ENCODE results near the gene ITGAV.

Gene ITGAV

DNA sequence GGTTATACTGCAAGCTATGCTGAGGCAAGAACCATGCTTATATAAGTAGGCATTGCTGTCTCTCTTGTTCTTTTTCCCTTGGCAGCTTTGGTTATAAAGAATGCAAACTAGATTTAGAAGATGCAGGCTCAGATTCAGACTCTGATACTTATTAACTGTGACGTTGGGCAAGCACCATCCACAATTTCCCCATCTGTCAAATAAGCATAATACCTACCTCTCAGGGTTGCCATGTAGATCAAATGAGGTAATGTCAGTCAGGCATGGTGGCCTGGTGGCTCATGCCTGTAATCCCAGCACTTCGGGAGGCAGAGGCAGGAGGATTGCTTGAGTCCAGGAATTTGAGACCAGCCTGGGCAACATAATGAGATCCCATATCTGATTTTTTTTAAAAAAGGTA is 21.7 kb downstream of the ITGAV start:
- in situ Hi-C loops (cut with HindIII; ENCODE audit: low sequenced_read_pairs), result no loop called here

- in situ Hi-C loops (cut with HindIII; ENCODE audit: low sequenced_read_pairs), result no loop called here
These were observed 22.2 kb downstream of the ITGAV start for GRCh38 chr2:186612026-186612425.

- in situ Hi-C loops (cut with HindIII; ENCODE audit: low sequenced_read_pairs), result no loop called here
These were observed 22.9 kb downstream of the ITGAV start for GRCh38 chr2:186612555-186613440.

DNA sequence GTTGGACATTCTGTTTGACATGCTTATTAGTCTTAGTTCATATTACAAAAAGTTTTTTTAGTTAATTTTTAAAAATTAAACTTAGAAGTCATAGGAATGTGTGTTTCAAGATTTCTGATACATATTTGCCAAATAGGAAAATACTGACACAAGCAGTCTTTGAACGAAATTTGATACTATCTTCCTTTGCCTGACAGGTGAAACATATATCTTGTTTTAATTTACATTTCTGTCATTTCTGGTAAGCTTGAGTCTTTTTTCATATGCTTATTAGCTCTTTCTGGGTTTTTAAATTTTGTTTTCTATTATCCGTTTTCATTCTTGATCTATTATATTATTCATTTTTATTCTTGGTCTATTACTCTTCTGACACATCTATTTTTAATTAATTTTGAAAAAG is 24.5 kb downstream of the ITGAV start:
- in situ Hi-C loops (cut with HindIII; ENCODE audit: low sequenced_read_pairs), result no loop called here

GRCh38 chr2:186617148-186617547 is 27.3 kb downstream of the ITGAV start:
- in situ Hi-C loops (cut with HindIII; ENCODE audit: low sequenced_read_pairs), result no loop called here

DNA sequence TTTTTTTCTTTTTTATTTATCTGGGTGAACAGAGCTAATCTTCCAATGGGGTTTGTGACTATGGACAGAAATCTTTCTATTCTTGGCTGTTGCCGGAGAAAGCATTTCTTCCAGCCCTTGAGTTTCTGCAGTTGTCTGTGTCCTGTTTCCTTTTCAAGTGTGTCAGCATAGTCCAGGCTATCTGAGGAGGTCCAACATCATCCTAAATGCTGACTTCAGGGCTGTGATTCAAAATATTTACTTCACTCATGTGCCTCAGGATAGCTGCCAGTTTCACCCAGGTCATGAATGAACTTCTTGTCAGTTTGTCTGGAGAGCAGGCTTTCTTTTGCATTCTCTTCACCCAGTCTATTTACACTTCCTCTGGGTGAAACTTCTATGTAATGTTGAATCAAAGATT is 27.9 kb downstream of the ITGAV start:
- in situ Hi-C loops (cut with HindIII; ENCODE audit: low sequenced_read_pairs), result no loop called here

DNA sequence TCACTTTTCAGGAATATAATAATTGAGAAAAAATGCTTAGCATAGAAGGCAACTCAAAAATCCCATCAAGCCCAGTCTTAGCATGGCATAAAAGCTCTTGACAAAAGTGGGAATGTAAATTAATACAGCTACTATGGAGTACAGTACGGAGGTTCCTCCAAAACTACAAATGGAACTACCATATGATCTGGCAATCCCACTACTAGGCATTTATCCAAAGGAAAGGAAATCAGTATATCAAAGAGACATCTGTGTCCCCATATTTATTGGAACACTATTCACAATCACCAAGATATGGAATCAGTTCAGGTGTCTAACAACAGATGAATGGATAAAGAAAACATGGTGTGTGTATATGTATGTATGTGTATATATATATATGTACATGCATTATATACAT is 28.8 kb downstream of the ITGAV start:
- in situ Hi-C loops (cut with HindIII; ENCODE audit: low sequenced_read_pairs), result no loop called here

DNA sequence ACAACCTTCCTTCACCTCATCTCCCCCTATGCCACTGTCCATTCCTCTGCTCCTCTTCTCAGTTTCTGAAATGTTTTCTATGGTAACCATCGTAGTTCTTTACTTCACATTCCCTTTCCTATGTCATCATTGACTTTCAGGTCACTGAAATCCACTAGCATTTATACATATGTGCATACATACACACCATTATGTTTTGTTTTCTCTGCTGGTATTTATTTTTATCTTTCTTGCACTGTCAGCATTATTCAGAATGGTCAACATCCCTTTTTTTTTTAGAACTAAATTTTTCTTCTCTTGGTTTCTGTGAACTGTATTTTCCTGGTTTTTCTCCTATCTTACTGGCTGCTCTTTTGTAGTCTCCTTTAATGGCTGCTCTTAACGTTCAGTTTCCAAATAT is 33.2 kb downstream of the ITGAV start:
- in situ Hi-C loops (cut with HindIII; ENCODE audit: low sequenced_read_pairs), result no loop called here

- in situ Hi-C loops (cut with HindIII; ENCODE audit: low sequenced_read_pairs), result no loop called here
These were observed 34.4 kb downstream of the ITGAV start for GRCh38 chr2:186624276-186624675.

- in situ Hi-C loops (cut with HindIII; ENCODE audit: low sequenced_read_pairs), result no loop called here
These were observed 39.6 kb downstream of the ITGAV start for GRCh38 chr2:186629250-186629996.

DNA sequence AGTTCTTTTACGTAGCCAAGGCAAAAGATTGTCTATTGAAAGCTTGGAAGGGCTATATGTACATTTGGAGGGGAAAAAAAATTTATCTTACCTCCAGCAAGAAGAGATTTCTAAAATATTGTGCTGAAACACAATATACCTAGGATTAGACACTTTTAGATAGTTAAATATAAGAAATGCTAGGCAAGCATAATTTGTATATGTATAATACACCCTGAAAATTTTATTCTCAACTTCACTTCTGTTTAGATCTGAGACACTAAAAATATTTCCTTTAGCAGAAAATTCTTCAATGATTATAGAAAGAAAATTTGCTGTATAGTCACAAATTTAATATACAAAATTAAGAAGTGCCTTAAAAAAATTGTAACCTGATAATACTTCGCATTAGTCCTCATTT is 42.6 kb downstream of the ITGAV start:
- in situ Hi-C loops (cut with HindIII; ENCODE audit: low sequenced_read_pairs), result no loop called here

DNA sequence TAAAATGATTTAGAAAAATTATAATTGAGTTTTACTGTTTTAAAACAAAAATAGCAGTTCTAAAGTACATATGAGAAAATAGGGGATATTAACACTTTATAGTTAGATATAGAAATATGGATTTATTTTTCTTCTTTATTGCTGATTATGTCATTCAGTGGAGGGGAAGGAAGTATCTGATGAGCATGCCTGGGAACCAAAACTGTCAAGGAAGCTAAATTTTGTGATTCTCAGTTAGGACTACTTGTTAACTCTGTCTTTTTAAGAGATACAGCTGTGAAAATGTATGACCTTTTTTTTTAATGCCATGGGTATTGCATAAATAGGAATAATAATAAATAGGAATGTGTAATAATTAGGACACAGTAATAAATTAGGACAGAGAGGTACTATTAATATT is 44.8 kb downstream of the ITGAV start:
- in situ Hi-C loops (cut with HindIII; ENCODE audit: low sequenced_read_pairs), result no loop called here

DNA sequence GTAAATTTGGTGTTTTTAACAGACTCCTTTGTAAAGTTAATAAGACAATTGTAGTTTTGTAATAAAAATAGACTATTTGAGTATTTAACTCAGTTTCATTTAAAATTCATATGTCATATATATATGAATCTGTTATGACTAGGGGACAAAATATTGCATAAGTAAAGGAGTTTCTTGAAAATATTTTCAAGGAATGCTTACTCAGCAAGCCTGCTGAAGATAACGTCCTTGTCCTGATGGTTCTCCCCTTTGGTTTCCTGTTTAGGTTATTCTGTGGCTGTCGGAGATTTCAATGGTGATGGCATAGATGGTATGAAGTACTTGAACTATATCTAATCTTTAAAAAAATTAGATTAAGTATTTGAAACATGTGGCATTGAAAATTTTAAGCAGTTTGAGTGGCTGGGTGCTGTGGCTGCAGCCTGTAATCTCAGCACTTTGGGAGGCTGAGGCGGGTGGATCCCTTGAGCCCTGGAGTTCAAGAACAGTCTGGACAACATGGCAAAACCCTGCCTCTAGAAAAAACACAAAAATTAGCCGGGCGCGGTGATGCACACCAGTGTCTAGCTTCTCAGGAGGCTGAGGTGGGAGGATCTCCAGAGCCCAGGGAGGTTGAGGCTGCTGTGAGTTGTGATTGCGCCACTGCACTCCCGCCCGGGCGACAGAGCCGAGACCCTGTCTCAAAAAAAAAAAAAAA is 47.1 kb downstream of the ITGAV start:
- in situ Hi-C loops (cut with HindIII; ENCODE audit: low sequenced_read_pairs), result no loop called here

- in situ Hi-C loops (cut with HindIII; ENCODE audit: low sequenced_read_pairs), result no loop called here
These were observed 47.6 kb downstream of the ITGAV start for GRCh38 chr2:186637497-186637800.

GRCh38 chr2:186639939-186640338 is 50.1 kb downstream of the ITGAV start:
- in situ Hi-C loops (cut with HindIII; ENCODE audit: low sequenced_read_pairs), result no loop called here

DNA sequence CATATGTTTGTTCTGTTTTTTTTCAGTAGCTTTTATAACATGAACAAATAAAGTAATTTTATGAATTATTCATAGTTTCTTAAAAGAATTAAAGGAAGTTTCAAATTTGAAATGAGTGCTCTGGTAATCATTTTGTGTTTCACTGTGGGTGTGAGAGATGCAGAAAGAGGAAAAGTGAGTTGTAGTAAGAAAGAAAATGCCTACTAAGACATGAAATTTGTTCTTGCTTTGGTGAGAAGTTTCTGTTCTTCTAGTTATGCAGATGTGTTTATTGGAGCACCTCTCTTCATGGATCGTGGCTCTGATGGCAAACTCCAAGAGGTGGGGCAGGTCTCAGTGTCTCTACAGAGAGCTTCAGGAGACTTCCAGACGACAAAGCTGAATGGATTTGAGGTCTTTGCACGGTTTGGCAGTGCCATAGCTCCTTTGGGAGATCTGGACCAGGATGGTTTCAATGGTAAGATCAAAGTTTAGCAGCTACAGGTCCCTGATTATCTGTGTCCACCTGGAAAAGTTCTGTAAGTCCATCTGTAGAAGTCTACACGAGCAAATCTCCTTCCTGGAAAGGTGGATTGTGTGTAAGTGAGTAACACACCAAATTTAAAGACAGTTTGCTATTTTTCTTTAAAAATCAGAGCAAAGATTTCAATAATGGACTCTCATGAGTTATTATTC is 51.4 kb downstream of the ITGAV start:
- in situ Hi-C loops (cut with HindIII; ENCODE audit: low sequenced_read_pairs), result no loop called here

GRCh38 chr2:186641807-186642321 is 52.0 kb downstream of the ITGAV start:
- in situ Hi-C loops (cut with HindIII; ENCODE audit: low sequenced_read_pairs), result no loop called here

- in situ Hi-C loops (cut with HindIII; ENCODE audit: low sequenced_read_pairs), result no loop called here
These were observed 54.9 kb downstream of the ITGAV start for GRCh38 chr2:186644791-186645190.

- in situ Hi-C loops (cut with HindIII; ENCODE audit: low sequenced_read_pairs), result no loop called here
These were observed 56.1 kb downstream of the ITGAV start for GRCh38 chr2:186645999-186646398.

GRCh38 chr2:186648130-186648529 is 58.3 kb downstream of the ITGAV start:
- in situ Hi-C loops (cut with HindIII; ENCODE audit: low sequenced_read_pairs), result no loop called here

GRCh38 chr2:186653511-186653910 is 63.7 kb downstream of the ITGAV start:
- in situ Hi-C loops (cut with HindIII; ENCODE audit: low sequenced_read_pairs), result no loop called here

Measured in DLD1 (cell line).